PC-9 (cell line): ENCODE results near the gene TPD52L1. TPM values are rescaled to one million over a fixed set of nuclear protein-coding genes. Genes with fewer than 3 reads are reported as not detected.

Experiments used
- BruUV-seq: library from RNA; stranded (reverse); fragments of 400-500 nt; replicated peaks from 2 replicates; lab custom pipeline; 2021; lab: Mats Ljungman, UMichigan
- CTCF ChIA-PET: fragments of 300-600 bp; sonication (Branson Sonifier 250); formaldehyde crosslinking; loops from one replicate; lab custom pipeline; 2022; ENCODE audit warnings: antibody characterized with exemption; lab: Charles Lee
- POLR2A ChIA-PET: fragments of 300-600 bp; sonication (Branson Sonifier 250); formaldehyde crosslinking; loops from one replicate; lab custom pipeline; 2022; ENCODE audit warnings: antibody characterized with exemption; ENCODE audit not compliant: unreplicated experiment; lab: Charles Lee
- DNase-seq, 2 experiments: peaks; one replicate each; pipeline versions ENCODE4 v3.0.0 to v3.0.0-alpha.2; 2015 to 2022; ENCODE audit warnings: mixed read lengths in 1 of 2
- H2AFZ ChIP-seq: fragments of 200-600 bp; sonication (generic); 2 replicates; pipeline ENCODE4 v1.8.1; 2017; ENCODE audit warnings: antibody characterized with exemption
- H3F3A ChIP-seq: fragments of 200-600 bp; sonication (generic); 2 replicates; pipeline ENCODE4 v1.8.1; 2017; ENCODE audit warnings: antibody characterized with exemption, mild to moderate bottlenecking, low read depth; ENCODE audit not compliant: insufficient read depth
- H3K27ac ChIP-seq: fragments of 200-600 bp; sonication (generic); 2 replicates; pipeline ENCODE4 v1.6.1; 2016; ENCODE audit warnings: mixed run types
- H3K27me3 ChIP-seq: fragments of 200-600 bp; sonication (generic); 2 replicates; pipeline ENCODE4 v1.6.1; 2016; ENCODE audit warnings: low read depth, mixed run types; ENCODE audit not compliant: insufficient read depth
- H3K36me3 ChIP-seq: fragments of 200-600 bp; sonication (generic); 2 replicates; pipeline ENCODE4 v1.6.1; 2016; ENCODE audit warnings: low read depth, mixed run types
- H3K4me1 ChIP-seq: fragments of 200-600 bp; sonication (generic); replicated peaks from 2 replicates; pipeline ENCODE4 v1.6.1; 2016; ENCODE audit warnings: mixed run types; ENCODE audit not compliant: insufficient read depth
- H3K4me2 ChIP-seq: fragments of 200-600 bp; sonication (generic); 2 replicates; pipeline ENCODE4 v1.6.1; 2017; ENCODE audit warnings: mixed run types
- H3K4me3 ChIP-seq: fragments of 200-600 bp; sonication (generic); 2 replicates; pipeline ENCODE4 v1.6.1; 2016; ENCODE audit warnings: mixed run types
- H3K79me2 ChIP-seq: fragments of 200-600 bp; sonication (generic); 2 replicates; pipeline ENCODE4 v1.6.1; 2017; ENCODE audit warnings: low read depth, mixed run types
- H3K9me2 ChIP-seq: fragments of 200-600 bp; sonication (generic); 2 replicates; pipeline ENCODE4 v1.8.1; 2017; ENCODE audit warnings: mild to moderate bottlenecking; ENCODE audit not compliant: insufficient read depth
- H3K9me3 ChIP-seq: fragments of 200-600 bp; sonication (generic); 2 replicates; pipeline ENCODE4 v1.8.1; 2016; ENCODE audit warnings: low read depth; ENCODE audit not compliant: insufficient read depth
- H4K20me1 ChIP-seq: fragments of 200-600 bp; sonication (generic); 2 replicates; pipeline ENCODE4 v1.8.1; 2017; ENCODE audit not compliant: insufficient read depth
- CTCF ChIP-seq: fragments of 200-600 bp; sonication (generic); conservative IDR thresholded peaks from 2 replicates; pipeline ENCODE4 v1.6.1; 2017; ENCODE audit warnings: mixed run types, antibody characterized with exemption, mild to moderate bottlenecking, moderate library complexity
- EZH2 ChIP-seq: fragments of 200-600 bp; sonication (generic); IDR thresholded peaks from 2 replicates; pipeline ENCODE4 v1.8.0; 2017; ENCODE audit warnings: antibody characterized with exemption, low read depth
- intact Hi-C: fragments of 100-400 bp; cut with micrococcal nuclease; formaldehyde crosslinking; loops from one replicate; pipeline ENCODE4 v1.10.0; 2022; ENCODE audit not compliant: unreplicated experiment
- total RNA-seq: library from RNA; stranded (reverse); gene quantifications from 2 replicates; pipeline ENCODE4 v1.2.3, GENCODE V29; 2021

The TPD52L1 gene
- total RNA-seq, 1 experiment from 2014 or later, result 203 TPM

- Histone ChIP-seq H3K36me3 (peaks cover 31% of the 10 kb centered on the region), H3K9me3 (no peaks in the 10 kb centered on the region), H3K27me3 (no peaks in the 10 kb centered on the region), H3K9me2 (no peaks in the 10 kb centered on the region), H3K79me2 (peaks cover 28% of the 10 kb centered on the region), H3K4me3 (peak within 1 kb of the TSS; percentile 89), H2AFZ (peak within 1 kb of the TSS; percentile 97), H3K27ac (peak within 1 kb of the TSS; percentile 60), H3K4me1 (peaks cover 12% of the 10 kb centered on the region), H3K4me2 (peak within 1 kb of the TSS; percentile 84), H4K20me1 (no peaks in the 10 kb centered on the region), H3F3A (peaks cover 8% of the 10 kb centered on the region; the same call in 1 of the 2 replicates)
- peak; percentile 67 to 68 for DNase-seq
- POLR2A ChIA-PET, result interaction anchor here (0.6 kb wide), 1 partner anchor 178 kb away, joined by 3 read pairs; no protein-coding TSS in a partner anchor
- TSS peak; percentile 27 for BruUV-seq
- intact Hi-C loops, result loop anchor here (2.0 to 10.0 kb wide), 3 partner anchors 99 to 337 kb away; partner anchors contain the start of gene RNF217
- TF ChIP-seq EZH2, result no peak
- TF ChIP-seq CTCF, result no peak
- CTCF ChIA-PET, result interaction anchor here (1.1 kb wide), 1 partner anchor 177 kb away, joined by 5 read pairs; no protein-coding TSS in a partner anchor
Observed at GRCh38 chr6:125301435-125302391, 148.1 kb downstream of the TPD52L1 start, which contains the start of gene HDDC2. HDDC2 (minus strand) TSS chr6:125301967; CDS start chr6:125301932, 35 bp downstream.

- intact Hi-C loops, result loop anchor here (5.0 to 10.0 kb wide), 2 partner anchors 101 to 338 kb away; partner anchors contain the start of gene RNF217
- Histone ChIP-seq H3K27ac (no peak overlapping the region), H3K36me3 (peaks cover 21% of the 10 kb centered on the region), H3K4me2 (no peak overlapping the region), H4K20me1 (no peaks in the 10 kb centered on the region), H3K9me2 (no peaks in the 10 kb centered on the region), H3K27me3 (no peaks in the 10 kb centered on the region), H2AFZ (no peak overlapping the region), H3K9me3 (no peaks in the 10 kb centered on the region), H3F3A (peaks cover 8% of the 10 kb centered on the region; the same call in 1 of the 2 replicates), H3K4me3 (no peak overlapping the region), H3K4me1 (peaks cover 20% of the 10 kb centered on the region), H3K79me2 (peaks cover 28% of the 10 kb centered on the region)
- TF ChIP-seq CTCF, result no peak
- no peak for TF ChIP-seq EZH2
- ChIA-PET CTCF (no interaction called here), POLR2A (no interaction called here)
- BruUV-seq, result no TSS peak
- DNase-seq, result no peak
Observed at GRCh38 chr6:125302840-125303511, 149.4 kb downstream of the TPD52L1 start.

DNA sequence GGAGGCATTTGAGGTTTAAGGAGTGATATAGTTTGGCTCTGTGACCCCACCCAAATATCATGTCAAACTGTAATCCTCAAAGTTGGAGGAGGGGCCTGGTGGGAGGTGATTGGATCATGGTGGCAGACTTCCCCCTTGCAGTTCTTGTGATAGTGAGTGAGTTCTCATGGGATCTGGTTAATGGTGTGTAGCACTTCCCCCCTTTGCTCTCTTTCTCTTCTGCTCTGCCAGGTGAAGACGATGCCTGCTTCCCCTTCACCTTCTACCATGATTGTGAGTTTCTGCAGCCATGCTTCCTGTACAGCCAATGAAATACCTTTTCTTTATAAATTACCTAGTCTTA is 149.9 kb downstream of the TPD52L1 start:
- Histone ChIP-seq H3K79me2 (peaks cover 28% of the 10 kb centered on the region), H3K27me3 (no peaks in the 10 kb centered on the region), H3K9me2 (no peaks in the 10 kb centered on the region), H3K4me3 (no peak overlapping the region), H3K36me3 (peaks cover 17% of the 10 kb centered on the region), H3K9me3 (no peaks in the 10 kb centered on the region), H4K20me1 (no peaks in the 10 kb centered on the region), H3K4me2 (no peak overlapping the region), H3K27ac (no peak overlapping the region), H3F3A (peaks cover 8% of the 10 kb centered on the region; the same call in 1 of the 2 replicates), H3K4me1 (peaks cover 20% of the 10 kb centered on the region), H2AFZ (no peak overlapping the region)
- ChIA-PET POLR2A (no interaction called here), CTCF (no interaction called here)
- TF ChIP-seq EZH2 (no peak), CTCF (no peak)
- intact Hi-C loops, result loop anchor here (5.0 to 10.0 kb wide), 2 partner anchors 101 to 339 kb away; partner anchors contain the start of gene RNF217
- no peak for DNase-seq
- BruUV-seq, result no TSS peak
